D721Med (cell line): Measurements from ENCODE around the gene DUS1L.

ENCODE experiments used
- DNase-seq: peaks from one replicate; pipeline ENCODE4 v3.0.0; 2011; ENCODE audit warnings: low spot score; ENCODE audit not compliant: insufficient read length
- FAIRE-seq: peaks from 2 replicates; lab custom pipeline; 2011; peaks lifted over from hg19 to GRCh38; lab: Jason Lieb, UNC
- TF ChIP-seq, protein P1 (sequence below): IDR thresholded peaks from 2 replicates; pipeline ENCODE4 v1.5.1; 2012; ENCODE audit warnings: mild to moderate bottlenecking, control low read depth; ENCODE audit not compliant: insufficient read depth; ENCODE audit errors: missing control alignments

DUS1L gene

DNA sequence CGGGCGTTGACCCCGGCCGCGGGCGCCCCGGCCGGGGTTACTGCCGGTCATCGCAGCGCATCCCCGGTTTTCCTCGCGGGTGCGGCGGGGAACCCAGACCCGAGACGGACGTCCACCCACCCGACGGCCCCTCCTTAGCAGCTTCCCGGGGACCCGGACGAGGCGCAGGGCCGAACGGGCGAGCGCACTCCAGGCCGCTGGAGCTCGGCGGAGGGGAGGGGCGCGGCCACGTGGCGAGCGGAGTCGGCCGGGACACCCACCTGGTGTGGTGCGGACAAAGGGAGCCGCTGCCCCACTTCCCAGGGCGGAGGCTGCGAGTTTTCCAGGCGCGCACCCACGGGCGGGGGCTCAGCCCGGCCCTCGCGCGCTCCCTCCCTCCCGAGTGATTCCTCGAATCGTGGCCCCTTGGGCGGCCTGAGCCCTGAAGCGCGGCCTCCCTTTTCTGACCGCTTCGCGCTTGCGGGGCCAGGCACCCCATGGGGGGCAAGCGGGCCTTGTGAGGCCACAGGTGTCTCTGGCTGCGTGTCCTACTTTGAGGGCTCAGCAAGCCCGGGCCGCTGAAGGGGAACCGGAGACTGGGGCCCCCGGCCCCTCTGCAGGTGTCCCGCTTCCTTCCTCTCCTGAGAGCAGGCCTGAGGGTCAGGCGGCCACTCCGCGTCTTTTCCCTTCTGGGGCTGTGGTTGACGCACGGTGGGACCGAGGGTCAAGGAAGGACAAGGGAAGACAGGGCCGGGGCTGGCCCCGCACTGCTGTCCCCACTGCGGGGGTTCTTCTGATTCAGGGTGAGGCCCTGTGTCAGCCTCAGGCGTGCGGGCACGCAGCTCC, 33.5 kb upstream of the DUS1L start:
- no peak for FAIRE-seq
- no peak for DNase-seq
- TF ChIP-seq, protein P1, sequence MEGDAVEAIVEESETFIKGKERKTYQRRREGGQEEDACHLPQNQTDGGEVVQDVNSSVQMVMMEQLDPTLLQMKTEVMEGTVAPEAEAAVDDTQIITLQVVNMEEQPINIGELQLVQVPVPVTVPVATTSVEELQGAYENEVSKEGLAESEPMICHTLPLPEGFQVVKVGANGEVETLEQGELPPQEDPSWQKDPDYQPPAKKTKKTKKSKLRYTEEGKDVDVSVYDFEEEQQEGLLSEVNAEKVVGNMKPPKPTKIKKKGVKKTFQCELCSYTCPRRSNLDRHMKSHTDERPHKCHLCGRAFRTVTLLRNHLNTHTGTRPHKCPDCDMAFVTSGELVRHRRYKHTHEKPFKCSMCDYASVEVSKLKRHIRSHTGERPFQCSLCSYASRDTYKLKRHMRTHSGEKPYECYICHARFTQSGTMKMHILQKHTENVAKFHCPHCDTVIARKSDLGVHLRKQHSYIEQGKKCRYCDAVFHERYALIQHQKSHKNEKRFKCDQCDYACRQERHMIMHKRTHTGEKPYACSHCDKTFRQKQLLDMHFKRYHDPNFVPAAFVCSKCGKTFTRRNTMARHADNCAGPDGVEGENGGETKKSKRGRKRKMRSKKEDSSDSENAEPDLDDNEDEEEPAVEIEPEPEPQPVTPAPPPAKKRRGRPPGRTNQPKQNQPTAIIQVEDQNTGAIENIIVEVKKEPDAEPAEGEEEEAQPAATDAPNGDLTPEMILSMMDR = no peak

DNA sequence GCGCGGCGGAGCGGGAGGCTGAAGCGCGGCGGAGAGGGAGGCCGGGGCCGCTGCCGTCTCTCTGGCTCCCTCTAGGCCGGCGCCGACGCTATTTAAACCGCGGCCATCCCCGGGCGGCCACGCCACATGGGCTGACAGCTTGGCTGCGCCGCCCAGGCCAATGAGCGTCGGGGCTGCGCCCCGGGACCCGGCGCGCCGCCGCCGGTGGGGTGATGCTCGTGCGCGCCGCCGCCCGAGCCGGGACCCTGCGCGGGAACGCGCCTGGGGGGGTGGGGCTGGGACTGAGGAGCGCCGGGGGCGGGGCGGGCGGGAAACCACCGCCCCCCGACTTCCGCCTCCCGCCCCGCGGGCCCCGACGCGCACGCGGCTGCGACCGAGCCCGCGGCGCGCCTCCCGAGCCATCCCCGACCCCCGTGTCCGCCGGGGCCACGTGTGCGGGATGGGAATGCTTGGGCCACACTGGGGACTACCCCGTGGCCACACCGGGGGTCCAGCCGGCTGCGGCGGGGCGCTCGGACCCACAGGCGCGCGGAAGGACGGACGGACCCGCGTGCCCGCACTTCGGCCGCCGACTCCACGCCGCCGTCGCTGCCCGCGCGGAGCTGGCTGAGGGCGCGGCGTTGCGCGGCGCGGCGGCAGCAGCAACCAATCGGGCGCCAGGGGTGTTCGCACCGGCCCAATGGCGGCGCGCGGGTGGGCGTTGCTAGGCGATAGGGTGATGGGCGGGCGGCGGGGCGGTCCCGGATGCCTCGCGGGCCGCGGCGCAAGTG, 32.8 kb upstream of the DUS1L start, which contains the start of gene FASN:
FASN (minus strand) TSS at position 68 of the 770 bp plus-strand sequence. CDS start 1,791 bp downstream, outside the sequence.
- TF ChIP-seq, protein P1 = peak; percentile 56
- FAIRE-seq (no peak), DNase-seq (peak; percentile 100)

DNA sequence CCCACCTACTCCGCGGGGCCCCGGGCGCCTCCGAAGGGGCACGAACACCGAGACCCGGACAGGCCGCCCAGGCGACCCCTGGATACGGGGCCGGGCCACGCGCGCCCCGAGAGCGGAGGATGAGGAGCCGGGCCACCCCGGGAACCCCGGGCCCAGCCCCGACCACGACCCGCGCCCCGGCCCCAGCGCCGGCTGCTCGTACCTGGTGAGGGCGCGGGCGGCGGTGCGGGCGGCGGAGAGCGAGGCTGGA, 32.2 kb upstream of the DUS1L start:
- no peak for FAIRE-seq
- TF ChIP-seq, protein P1 = no peak
- no peak for DNase-seq

DNA sequence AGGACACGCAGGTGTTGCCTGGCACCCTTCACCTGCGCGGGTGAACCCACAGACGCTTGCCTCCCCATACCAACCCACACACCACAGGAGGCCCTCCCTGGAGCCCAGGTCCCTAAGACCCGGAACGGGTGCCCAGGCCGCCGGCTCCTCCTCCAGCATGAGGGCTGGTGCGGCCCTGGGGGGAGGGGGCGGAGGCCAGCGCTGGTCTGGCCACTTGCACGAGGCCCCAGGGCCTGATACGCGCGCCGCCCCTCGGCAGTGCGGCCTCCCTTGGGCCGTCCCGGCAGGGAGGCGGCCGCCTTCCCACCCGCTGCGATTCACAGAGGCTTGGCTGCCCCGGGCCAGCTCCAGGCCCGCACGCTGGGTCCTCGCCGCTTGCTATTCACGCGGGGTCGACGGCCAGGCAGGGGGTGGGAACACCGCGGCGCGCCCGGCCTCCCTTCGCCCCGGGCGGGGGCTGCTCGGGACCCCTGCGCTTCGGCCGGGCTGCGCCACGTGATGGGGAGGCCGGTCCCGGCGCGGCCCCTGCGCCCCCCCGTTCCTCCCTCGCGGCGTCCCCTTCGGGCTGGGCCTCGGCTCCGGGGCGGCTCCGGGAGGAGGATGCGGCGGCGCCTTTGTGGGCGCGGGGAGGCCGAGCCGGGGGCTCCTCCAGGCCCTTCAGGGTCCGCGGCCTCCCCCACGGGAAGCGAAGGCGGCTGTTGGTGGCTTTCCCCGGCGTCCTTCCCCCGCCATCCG, 31.7 kb upstream of the DUS1L start:
- no peak for FAIRE-seq
- TF ChIP-seq, protein P1 = no peak
- peak; percentile 66 for DNase-seq

DNA sequence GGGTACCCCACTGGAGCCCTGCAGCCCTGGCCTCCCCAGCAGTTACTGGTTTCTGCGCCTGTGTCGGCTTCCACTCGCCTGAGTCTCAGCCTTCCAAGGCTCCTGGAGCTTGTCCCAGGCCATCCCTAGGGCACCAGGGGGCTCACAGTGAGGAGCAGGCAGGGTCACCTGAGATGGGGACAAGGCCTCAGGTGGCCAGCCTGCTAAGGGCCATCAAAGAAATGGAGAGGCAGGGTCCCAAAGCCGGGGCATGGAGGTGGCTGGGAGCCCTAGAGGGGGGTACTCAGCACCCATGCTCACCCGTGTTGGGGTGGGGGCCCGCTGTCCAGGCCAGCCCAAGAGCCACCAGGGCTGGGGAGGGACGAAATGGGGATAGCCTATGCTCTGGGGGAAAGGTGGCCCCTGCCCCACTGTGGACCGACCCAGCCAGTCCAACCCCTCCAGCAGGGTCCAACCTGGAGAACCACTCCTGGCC, 31.1 kb upstream of the DUS1L start:
- DNase-seq = no peak
- FAIRE-seq = no peak
- TF ChIP-seq, protein P1 = no peak

DNA sequence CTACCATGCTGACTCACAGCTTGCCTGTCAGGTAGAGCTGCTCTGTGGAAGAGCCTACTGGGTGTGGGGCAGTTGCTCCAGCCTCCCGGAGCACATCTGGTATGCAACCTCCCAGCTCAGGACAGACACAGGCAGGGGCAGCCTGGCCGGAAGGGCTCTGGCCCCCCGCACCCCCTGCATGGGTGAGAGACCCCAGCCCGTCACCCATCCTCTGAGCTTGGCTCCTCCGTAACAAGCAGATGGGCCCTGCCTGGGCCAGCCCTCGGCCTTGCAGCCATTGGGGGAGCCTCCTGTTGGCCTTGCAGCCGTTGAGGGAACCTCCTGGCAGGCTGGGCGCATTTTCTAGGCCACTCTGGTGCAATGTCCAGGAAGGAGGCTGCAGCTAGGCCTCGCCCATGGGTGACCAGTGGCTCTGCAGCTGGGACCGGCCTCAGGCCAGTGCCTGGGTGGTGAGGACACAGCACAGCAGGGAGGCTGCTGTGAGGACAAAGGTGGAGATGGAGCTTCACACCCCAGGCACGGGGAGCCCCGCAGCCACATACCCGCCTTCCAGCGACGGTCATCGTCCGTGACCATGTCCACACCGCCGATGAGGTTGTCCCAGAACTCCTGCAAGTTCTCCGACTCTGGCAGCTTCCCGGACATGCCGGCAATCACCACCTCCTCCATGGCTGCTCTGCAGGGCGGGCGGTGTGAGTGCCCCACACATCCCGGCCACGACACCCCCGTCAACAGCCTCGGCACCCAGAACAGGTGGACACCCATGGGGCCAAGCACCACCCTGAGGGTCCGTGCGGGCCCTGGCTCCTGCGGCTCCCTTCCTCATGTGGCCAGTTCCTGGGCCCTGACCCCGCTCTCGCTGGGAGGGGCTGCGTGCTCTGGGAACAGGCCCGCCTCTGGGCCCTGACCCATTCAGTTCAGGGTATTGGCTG, 30.4 kb upstream of the DUS1L start:
- FAIRE-seq (no peak), DNase-seq (no peak)
- TF ChIP-seq, protein P1 = no peak
